ENCODE results near the gene PRICKLE2.

The PRICKLE2 gene

GRCh38 chr3:64224826-64225610 lies at the start of gene PRICKLE2:
Gene PRICKLE2, minus strand, starts transcription at chr3:64225466. Its CDS starts 26,539 bp downstream, at chr3:64198927.
- H3K4me3 ChIP-seq (ENCODE audit: low read length), result no peak within 1 kb of the TSS
- TF ChIP-seq ZNF274 (IDR thresholded peaks at IDR 0.05; ENCODE audit: low read depth, low read length), result no peak

DNA sequence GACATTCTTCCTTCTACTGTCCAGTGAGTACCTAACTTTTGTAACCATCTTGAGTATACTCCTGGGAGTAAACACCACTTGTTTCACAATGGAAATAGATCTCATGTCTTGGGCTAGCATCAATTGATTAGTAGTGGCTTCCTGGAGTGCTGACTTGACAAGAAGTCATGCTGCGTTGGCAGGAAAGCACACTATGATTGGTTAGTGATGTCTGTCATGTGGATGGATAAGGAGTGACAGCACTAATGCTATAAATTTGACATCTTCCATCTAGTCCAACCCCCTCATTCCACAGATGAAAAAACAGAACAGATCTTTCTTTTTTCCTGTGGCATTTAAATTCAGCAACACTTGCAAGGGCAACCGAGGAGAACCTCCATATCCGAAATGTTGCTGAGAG lies 47.6 kb upstream of the PRICKLE2 start:
- no peak overlapping the region for H3K4me3 ChIP-seq (ENCODE audit: low read length)
- TF ChIP-seq ZNF274 (IDR thresholded peaks at IDR 0.05; ENCODE audit: low read depth, low read length), result no peak

DNA sequence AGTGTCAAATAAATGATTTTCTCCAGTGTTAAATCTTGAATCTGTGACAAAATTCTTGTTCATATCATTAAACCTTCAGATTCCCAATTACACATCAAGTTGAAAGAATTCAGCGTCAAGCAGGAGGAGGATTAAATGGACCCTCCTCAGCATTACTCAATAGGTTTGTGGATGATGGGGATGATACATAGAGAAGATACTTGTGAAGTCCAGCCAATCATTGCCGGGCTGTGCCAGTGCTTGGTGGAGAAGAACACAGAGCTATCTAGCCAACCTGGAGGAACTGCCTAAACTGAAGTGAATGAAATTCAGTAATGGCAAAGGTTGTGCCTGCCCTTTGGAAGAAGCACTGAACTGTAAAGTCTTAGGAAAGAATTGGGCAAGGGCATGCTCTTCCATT lies 47.0 kb upstream of the PRICKLE2 start:
- no peak for TF ChIP-seq ZNF274 (IDR thresholded peaks at IDR 0.05; ENCODE audit: low read depth, low read length)
- no peak overlapping the region for H3K4me3 ChIP-seq (ENCODE audit: low read length)

DNA sequence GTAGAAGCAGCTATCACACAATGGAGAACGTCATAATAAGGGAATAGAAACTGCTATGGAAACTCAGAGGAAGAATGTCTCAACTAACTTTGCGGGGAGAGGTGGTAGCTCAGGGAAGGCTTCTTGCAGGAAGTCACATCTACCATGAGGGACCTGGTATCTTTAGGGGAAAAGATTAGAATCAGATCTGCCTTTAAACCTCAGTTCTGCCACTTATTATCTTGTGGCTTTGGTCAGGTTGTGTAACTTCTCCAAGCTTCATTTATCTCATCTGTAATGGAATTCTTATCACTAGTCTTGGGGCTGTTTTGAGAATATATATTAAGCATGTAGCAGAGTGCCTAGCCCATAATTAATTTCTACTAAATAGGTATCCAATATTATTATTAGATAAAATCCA lies 46.4 kb upstream of the PRICKLE2 start:
- TF ChIP-seq ZNF274 (IDR thresholded peaks at IDR 0.05; ENCODE audit: low read depth, low read length), result no peak
- no peak overlapping the region for H3K4me3 ChIP-seq (ENCODE audit: low read length)

DNA sequence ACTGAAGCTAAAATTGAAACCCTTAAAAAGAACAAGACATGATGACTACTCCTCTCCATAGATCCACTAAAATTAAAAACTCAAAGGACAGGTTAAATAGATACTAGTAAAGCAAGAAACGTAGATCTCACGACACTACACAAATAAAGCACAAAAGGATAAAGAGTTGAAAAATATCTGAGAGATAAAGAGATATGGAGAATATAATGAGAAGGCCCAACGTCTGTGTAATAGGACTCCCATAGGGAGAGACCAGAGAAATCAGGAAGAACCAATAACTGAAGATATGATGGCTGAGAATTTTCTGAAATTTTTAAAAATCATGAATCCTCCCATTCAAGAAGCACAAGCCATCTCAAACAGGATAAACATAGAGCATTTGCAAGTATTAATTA lies 45.6 kb upstream of the PRICKLE2 start:
- H3K4me3 ChIP-seq (ENCODE audit: low read length), result no peak overlapping the region
- TF ChIP-seq ZNF274 (IDR thresholded peaks at IDR 0.05; ENCODE audit: low read depth, low read length), result no peak

DNA sequence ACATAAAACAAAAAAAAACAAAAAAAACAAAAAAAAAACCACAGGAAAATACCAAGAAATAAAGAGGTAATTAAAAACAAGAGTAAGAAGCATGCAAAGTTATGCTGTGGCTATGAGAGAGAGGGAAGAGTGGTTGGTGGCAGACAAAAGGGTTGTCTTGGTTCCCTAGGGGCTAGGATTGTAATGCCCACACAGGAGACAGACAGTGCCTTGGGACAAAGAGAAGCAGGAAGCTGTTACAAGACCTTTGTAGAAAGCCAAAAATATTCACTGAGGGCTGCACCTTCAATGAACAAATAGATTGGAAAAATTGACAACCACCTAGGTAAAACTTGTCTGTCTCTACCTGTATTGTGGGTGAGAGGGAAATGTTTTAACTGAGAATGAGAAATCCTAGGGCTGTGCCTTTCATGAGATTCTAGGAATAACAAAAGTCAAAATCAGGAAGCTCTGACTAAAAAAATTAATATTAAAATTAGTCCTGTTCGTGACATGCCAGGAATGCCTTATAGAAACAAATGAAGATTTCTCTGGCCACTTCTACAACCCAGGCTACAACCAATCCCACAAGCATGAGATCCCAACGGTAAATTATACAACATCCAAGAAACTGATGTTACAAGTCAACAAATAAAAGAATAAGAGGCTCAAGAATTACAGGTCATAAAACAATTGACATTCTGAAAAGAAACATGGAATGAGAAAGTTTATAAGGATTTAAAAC lies 45.0 kb upstream of the PRICKLE2 start:
- TF ChIP-seq ZNF274 (IDR thresholded peaks at IDR 0.05; ENCODE audit: low read depth, low read length), result no peak
- no peak overlapping the region for H3K4me3 ChIP-seq (ENCODE audit: low read length)

DNA sequence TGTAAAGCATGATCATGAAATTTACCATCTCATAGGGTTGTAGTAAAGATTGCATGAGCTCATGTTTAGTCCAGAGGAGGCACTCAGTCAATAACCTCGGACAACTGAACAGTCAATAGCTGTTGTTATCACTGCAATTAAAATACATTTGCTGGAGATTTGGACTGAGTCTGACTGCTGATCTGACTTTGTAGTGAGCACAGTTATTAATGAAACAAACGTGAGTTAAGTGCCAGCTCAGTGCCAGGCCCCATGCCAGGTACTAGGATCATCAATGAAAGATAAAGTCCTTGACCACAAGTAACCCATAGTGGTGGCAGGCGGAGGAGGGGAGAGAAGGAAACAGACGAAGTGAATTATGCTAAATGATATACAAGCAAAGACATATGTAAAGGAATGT lies 43.7 kb upstream of the PRICKLE2 start:
- TF ChIP-seq ZNF274 (IDR thresholded peaks at IDR 0.05; ENCODE audit: low read depth, low read length), result no peak
- H3K4me3 ChIP-seq (ENCODE audit: low read length), result no peak overlapping the region

GRCh38 chr3:64267721-64268604 lies 42.7 kb upstream of the PRICKLE2 start:
- no peak for TF ChIP-seq ZNF274 (IDR thresholded peaks at IDR 0.05; ENCODE audit: low read depth, low read length)
- no peak overlapping the region for H3K4me3 ChIP-seq (ENCODE audit: low read length)

- H3K4me3 ChIP-seq (ENCODE audit: low read length), result no peak overlapping the region
- no peak for TF ChIP-seq ZNF274 (IDR thresholded peaks at IDR 0.05; ENCODE audit: low read depth, low read length)
These were observed 41.7 kb upstream of the PRICKLE2 start for GRCh38 chr3:64266983-64267382.

GRCh38 chr3:64266065-64266931 lies 41.0 kb upstream of the PRICKLE2 start:
- no peak overlapping the region for H3K4me3 ChIP-seq (ENCODE audit: low read length)
- no peak for TF ChIP-seq ZNF274 (IDR thresholded peaks at IDR 0.05; ENCODE audit: low read depth, low read length)

DNA sequence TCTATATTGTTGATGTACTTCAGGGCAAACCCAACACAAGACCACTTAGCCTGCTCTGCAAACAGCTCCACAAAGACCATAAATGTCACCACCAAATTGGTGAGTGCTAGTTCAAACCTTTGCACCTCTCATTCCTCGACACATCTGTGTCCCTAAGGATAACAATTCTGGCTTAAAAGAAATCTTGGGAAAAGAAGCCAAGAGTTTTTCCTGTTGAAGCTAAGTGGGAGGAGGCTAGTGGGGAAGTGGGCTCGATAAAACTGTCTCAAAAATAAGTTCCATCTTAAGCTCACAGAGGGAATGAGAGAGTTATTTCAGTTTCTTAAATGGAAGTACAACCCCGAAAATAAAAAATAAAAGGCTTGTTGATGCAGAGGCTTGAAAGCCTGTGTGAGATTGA lies 40.4 kb upstream of the PRICKLE2 start:
- no peak overlapping the region for H3K4me3 ChIP-seq (ENCODE audit: low read length)
- no peak for TF ChIP-seq ZNF274 (IDR thresholded peaks at IDR 0.05; ENCODE audit: low read depth, low read length)

DNA sequence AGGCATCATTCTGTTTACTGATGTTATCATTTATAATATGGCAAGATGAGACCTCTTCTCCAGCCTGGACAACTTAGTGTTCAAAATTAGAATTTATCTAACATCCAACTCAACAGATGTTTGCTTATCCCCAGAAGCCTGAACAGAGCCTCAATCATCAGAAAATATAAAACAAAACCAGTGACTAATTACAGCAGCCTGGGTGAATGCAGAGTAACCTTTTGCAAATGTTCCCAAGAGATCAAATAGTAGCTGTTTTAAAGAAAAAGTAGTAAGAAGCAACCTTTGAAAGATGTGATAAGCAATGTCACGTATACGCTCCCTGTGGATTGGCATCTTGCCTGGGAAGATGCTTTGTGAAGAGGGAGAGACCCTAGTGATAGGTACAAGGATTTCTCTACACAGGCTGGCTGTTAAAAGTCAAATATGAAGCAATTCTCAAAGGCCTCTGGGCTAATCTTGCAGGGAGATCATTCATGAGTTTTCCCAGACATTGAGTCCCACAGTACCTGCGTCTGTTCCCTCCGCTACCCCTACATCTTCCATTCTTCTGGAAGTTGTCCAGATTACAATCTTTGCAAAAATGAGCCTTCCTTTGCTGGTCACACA lies 39.3 kb upstream of the PRICKLE2 start:
- no peak for TF ChIP-seq ZNF274 (IDR thresholded peaks at IDR 0.05; ENCODE audit: low read depth, low read length)

DNA sequence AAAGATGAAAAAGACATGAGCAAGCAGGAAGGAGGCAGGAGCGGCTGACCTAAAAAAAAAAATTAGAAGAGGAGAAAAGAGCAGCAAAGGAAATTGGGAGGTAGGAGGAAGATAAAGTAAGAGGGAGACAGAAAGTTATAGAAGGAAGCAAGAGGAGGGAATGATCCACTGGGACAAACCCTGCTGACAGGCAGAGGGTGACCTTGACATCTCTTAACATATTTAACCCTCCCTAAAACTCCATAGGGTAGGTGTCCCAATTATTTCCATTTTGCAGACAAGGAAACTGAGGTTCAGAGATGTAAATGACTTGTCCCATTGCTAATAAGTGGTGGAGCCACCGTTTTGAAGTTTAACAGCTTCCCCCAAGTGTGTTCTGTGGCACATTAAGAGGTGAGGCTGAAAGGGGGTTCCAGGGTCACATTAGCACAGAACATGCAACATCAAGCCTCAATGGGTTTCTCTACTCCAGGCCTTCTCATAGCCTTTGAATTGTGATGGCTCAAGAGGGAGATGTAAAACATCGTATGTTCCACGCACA lies 37.4 kb upstream of the PRICKLE2 start:
- H3K4me3 ChIP-seq (ENCODE audit: low read length), result no peak overlapping the region
- TF ChIP-seq ZNF274 (IDR thresholded peaks at IDR 0.05; ENCODE audit: low read depth, low read length), result no peak

More for the DNA sequence above, 39.3 kb upstream of the PRICKLE2 start:
- no peak overlapping the region for H3K4me3 ChIP-seq (ENCODE audit: low read length)
